ENCODE data around the gene TMEM130.
A peak's percentile ranks its signal among the peaks of the same experiment; 100 is the strongest.

TMEM130 gene

GRCh38 chr7:98808751-98809460, 60.9 kb downstream of the TMEM130 start:
- FAIRE-seq, result no peak
- no peak for DNase-seq (ENCODE audit: low spot score)

DNA sequence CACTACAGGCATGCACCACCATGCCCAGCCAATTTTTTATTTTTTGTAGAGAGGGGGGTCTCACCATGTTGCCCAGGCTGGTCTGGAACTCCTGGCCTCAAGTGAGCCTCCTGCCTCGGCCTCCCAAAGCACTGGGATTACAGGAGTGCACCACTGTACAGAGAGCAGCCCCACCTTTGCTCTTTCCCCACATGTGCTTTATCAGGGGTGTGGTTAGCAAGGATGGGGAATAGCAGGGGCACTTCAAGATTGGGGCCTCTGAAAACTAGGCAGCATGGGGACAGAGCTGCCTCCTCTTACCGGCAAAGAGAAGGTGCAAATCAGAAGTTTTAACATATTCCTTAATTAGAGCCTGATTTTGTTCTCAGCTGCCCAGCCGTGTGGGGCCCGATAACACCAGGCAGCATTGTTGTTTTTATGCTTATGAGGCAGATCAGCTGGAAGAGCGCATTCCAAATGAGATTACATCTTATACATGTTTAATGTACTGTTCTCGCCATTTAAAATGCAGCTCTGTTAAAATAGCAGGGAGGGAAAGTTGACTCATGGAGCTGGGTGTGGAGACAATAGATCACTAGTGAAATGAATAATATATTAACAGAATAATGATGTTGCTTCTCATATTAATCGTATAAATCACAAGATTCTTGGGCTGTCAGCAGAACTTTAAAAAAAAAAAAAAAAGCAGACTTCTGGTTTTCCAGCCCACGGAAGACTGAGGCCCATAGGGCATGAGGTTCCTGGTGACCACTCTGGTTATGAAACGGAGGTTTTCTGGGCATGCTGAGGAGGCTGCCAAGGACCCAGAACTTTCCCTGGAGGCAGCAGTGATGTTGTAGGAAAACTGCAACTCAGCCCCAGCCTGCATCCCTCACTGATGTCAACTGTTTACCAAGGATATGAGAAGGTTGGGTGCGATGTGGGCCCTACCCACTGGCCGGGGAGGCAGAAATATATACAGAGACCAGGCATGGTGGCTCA, 62.5 kb downstream of the TMEM130 start:
- no peak for DNase-seq (ENCODE audit: low spot score)
- no peak for FAIRE-seq

DNA sequence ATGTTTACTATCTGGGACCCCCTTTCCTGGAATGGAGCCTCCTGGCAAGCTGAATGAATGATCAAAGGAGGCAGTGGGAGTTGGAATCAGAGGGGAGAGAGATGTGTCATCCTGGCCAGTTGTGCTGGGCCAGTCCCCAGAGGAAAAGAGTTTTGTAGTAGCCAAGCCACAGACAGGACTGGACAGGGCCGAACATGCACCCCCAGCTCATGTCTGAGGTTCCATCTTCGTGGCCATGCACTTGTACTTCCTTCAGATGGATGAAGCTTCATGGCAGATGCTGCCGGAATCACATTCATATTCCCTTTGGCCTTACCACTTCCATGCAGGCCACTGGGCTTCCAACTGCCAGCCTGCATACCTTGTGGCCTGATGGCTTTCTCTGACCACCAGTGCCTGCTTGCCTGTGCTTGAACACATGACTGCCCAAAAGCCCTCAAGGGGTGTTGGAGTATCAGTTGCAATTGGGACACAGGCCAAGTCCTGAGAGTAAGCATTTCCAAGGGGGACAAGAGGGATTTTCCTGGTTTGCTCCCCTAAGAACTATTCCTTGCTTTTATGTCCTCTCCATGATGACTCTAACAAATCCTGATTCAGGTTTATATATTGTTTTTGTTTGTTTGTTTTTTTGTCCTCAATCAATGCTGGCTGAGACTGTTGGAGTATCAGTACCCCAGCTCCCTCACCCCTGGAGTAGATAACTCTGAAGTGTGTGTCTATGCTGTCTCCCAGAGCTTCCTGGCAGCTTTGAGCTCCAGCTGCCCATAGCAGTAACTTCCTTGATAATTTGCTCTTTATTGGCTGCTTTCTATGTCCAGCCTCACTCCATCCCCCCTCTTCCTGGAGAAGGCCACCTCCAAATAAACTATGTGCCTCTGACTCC, 63.6 kb downstream of the TMEM130 start:
- DNase-seq (ENCODE audit: low spot score) (no peak), FAIRE-seq (no peak)

- no peak for DNase-seq (ENCODE audit: low spot score)
- no peak for FAIRE-seq
Observed at GRCh38 chr7:98802781-98803110, 67.1 kb downstream of the TMEM130 start.

DNA sequence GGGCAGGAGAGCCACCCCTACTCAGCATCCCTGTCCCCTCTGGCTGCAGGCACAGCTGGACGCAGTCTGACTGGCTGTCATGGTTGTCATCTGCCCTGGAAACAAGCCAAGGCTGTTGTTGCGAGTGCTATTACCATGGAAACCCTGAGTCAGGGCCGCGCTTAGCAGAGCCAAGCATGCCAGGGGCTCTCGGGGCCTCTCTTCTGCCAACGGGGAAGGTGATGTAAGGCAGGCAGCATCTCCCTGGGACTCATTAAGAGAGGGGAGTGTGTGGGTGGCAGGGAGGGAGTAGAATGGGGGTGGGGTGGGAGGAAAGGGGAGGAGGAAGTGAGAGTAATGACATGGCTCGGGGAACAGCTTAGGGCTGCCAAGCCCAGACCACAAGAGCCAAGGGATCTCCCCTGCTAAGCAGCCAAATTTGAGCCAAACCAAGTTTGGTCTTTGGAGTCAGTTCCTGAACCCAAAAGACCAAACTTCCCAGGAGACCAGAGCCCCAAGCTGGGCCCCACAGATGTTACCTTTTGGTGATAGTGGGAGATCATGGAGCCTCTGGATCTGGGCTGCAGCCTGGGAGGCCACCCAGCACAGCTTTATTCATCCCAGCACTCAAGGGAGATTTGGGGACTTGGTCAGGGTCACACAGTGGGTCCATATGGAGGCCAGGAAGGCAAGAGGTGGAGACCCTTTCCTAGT, 67.6 kb downstream of the TMEM130 start:
- DNase-seq (ENCODE audit: low spot score) (peak; percentile 53), FAIRE-seq (no peak)

- FAIRE-seq (no peak), DNase-seq (ENCODE audit: low spot score) (no peak)
Observed at GRCh38 chr7:98800996-98801395, 68.8 kb downstream of the TMEM130 start.

DNA sequence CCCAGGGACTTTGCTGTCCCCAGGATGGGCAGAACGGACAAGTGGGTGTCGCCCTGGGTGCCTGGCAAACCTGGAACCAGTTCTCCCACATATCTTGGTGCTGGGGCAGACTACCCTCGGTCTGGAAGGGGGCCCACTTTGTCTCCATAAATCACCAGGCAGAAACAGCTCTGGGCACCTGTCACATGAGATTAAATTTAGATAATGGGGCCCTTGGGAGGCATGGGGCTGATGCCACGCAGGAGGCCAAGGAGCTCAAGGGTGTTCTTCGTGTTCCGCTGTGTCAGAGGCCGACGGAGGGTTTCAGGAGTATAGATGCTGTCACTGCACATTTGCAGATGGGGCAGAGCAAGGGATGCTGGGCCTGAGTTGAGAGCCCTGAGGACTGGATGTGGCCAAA, 72.7 kb downstream of the TMEM130 start:
- DNase-seq (ENCODE audit: low spot score) (no peak), FAIRE-seq (no peak)
